ENCODE results near the gene MKNK2. TPM values are rescaled to one million over a fixed set of nuclear protein-coding genes. Genes with fewer than 3 reads are reported as not detected.

Gene MKNK2
- total RNA-seq, 3 donors from 2014 or later (not counting 1 experiment from before 2014, with no cell fraction given) = 259 to 389 (median 322) TPM

DNA sequence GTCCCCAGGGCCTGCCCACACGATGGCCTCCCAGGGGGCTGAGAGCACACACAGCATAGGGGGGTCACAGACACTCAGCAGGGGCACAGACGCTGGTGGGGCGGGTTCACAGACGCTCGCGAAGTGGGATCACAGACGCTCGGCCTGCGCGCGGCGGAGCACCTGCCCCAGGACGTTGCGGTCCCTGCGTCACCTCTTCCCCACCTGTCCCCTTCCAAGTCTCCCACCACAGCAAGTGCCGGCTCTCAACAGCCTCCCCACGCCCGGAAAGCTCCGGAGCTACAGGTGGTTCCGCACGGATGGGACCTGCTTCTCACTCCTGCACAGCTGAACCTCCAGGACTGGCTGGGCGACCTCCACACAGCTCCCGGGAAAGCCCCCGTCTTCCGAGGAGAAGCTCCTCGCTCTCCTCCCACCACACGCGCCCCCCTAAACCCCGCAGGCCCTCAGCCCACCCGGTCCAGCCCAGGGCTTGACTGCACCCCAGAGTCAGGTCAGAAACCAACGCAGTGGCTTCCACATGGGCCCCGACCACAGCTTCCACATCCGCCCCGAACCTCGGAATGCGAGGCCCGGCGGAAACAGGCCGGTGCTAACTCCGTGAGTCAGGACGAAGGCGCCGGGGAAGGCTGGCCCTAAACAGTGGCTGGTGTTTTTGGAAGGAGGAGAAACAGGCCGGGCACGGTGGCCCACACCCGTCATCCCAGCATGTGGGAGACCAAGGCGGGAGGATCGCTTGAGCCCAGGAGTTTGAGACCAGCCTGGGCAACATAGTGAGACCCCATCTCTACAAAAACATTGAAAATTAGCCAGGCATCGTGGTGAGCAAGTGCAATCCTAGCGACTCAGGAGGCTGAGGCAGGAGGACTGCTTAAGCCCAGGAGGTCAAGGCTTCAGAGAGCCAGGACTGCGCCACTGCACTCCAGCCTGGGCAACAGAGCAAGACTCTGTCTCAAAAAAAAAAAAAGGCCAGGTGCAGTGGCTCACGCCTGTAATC lies 52.0 kb downstream of the MKNK2 start:
- H3K36me3 Mint-ChIP-seq = no peaks in the 10 kb centered on the region
- H3K36me3 ChIP-seq (ENCODE audit: control insufficient read depth, insufficient read depth, low read length) = peaks cover 3% of the 10 kb centered on the region
- no peak for ATAC-seq
- H3K27ac Mint-ChIP-seq = no peak overlapping the region
- WGBS (ENCODE audit: insufficient coverage) = 87% methylated on average over 52 of the region's 52 CpGs
- H3K4me1 Mint-ChIP-seq = peaks cover 0 to 8% of the 10 kb centered on the region in 2 donors
- H3K4me3 Mint-ChIP-seq = no peak overlapping the region
- H3K27ac ChIP-seq (ENCODE audit: low read length) = no peak overlapping the region
- no peaks in the 10 kb centered on the region for H3K27me3 ChIP-seq (ENCODE audit: control insufficient read depth, insufficient read depth, low read length)
- H3K4me3 ChIP-seq (ENCODE audit: low read length) = no peak overlapping the region
- H3K9me3 Mint-ChIP-seq = no peaks in the 10 kb centered on the region
- no peaks in the 10 kb centered on the region for H3K4me1 ChIP-seq (ENCODE audit: control insufficient read depth, insufficient read depth, low read length)
- no peak for DNase-seq
- no peaks in the 10 kb centered on the region for H3K9me3 ChIP-seq (ENCODE audit: control insufficient read depth, insufficient read depth, low read length)
- TF ChIP-seq, protein P1, sequence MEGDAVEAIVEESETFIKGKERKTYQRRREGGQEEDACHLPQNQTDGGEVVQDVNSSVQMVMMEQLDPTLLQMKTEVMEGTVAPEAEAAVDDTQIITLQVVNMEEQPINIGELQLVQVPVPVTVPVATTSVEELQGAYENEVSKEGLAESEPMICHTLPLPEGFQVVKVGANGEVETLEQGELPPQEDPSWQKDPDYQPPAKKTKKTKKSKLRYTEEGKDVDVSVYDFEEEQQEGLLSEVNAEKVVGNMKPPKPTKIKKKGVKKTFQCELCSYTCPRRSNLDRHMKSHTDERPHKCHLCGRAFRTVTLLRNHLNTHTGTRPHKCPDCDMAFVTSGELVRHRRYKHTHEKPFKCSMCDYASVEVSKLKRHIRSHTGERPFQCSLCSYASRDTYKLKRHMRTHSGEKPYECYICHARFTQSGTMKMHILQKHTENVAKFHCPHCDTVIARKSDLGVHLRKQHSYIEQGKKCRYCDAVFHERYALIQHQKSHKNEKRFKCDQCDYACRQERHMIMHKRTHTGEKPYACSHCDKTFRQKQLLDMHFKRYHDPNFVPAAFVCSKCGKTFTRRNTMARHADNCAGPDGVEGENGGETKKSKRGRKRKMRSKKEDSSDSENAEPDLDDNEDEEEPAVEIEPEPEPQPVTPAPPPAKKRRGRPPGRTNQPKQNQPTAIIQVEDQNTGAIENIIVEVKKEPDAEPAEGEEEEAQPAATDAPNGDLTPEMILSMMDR (IDR thresholded peaks at IDR 0.05) = no peak
- intact Hi-C loops (cut with micrococcal nuclease) = no loop called here
- H3K27me3 Mint-ChIP-seq (ENCODE audit: low read depth in 2 of 2) = no peaks in the 10 kb centered on the region

DNA sequence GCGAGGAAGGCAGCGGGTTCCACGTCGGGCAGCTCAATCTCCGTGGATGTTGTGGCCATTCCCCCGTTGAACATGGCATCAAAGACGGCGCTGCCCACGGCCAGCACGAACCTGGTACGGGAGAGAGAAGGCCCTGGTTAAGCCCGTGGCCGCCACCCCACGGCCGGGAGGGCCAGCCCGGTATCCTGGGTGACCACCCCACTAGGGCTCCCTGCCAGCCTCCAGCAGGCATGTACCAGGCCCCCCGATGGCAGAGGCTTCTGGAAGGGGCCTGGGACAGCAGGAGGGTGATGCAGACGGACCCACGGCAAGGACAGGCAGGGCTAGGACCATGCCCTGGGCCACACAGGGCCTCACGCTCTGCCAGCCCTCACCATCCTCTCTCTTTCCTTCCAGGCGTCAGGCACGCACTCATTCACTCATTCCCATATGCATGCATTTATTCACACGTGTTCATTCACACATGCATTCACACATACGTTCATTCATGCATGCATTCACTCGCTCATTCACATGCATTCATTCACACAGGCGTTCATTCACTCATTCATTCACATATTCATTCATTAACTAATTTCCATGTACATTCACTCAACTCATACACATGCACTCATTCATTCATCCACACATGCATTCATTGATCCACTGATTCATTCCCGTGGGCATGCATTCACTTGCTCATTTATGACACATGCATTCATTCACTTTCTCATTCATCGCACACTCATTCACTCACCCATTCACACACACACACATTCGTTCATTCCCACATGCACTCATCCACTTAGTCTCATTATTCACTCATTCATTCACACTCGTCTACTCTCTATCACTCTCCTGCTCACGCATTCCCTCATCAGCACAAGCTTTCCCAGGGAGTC lies 53.5 kb downstream of the MKNK2 start:
- Mint-ChIP-seq H3K4me1 (peaks cover 0 to 8% of the 10 kb centered on the region in 2 donors), H3K9me3 (no peaks in the 10 kb centered on the region), H3K27me3 (ENCODE audit: low read depth in 2 of 2) (no peaks in the 10 kb centered on the region), H3K27ac (no peak overlapping the region), H3K4me3 (no peak overlapping the region), H3K36me3 (no peaks in the 10 kb centered on the region)
- DNase-seq (no peak), ATAC-seq (no peak)
- H3K36me3 ChIP-seq (ENCODE audit: control insufficient read depth, insufficient read depth, low read length) = peaks cover 3% of the 10 kb centered on the region
- no peak overlapping the region for H3K4me3 ChIP-seq (ENCODE audit: low read length)
- TF ChIP-seq, protein P1 (IDR thresholded peaks at IDR 0.05) = no peak
- no peak overlapping the region for H3K27ac ChIP-seq (ENCODE audit: low read length)
- no peaks in the 10 kb centered on the region for H3K9me3 ChIP-seq (ENCODE audit: control insufficient read depth, insufficient read depth, low read length)
- H3K27me3 ChIP-seq (ENCODE audit: control insufficient read depth, insufficient read depth, low read length) = no peaks in the 10 kb centered on the region
- WGBS (ENCODE audit: insufficient coverage) = 96% methylated on average over 31 of the region's 31 CpGs
- no peaks in the 10 kb centered on the region for H3K4me1 ChIP-seq (ENCODE audit: control insufficient read depth, insufficient read depth, low read length)
- intact Hi-C loops (cut with micrococcal nuclease) = no loop called here

DNA sequence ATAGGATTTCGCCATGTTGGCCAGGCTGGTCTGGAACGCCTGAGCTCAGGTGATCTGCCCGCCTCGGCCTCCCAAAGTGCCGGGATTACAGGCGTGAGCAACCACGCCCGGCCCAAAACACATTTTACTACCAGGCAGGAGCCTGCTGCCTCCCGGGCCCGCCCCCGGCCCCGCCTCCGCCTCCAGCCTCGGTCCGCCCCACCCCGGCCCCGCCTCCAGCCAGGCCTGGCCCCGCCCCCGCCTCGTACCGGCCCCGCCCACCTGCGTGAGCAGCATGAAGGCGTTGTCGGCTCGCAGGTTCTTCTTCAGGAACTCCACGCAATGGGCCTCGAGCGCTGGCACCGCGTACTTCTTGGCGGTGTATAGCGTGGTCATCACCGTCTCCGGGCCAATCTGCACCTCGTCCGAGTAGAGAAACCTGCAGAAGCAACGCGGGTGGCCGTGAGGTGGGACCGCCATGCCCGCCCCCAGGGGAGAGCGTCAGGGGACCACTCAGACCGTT lies 58.2 kb downstream of the MKNK2 start:
- no peaks in the 10 kb centered on the region for H3K9me3 Mint-ChIP-seq
- no peaks in the 10 kb centered on the region for H3K36me3 Mint-ChIP-seq
- TF ChIP-seq, protein P1 (IDR thresholded peaks at IDR 0.05) = no peak

More for the DNA sequence above, 58.2 kb downstream of the MKNK2 start:
- Mint-ChIP-seq H3K4me3 (no peak overlapping the region), H3K4me1 (peaks cover 0 to 3% of the 10 kb centered on the region in 2 donors), H3K27ac (no peak overlapping the region), H3K27me3 (ENCODE audit: low read depth in 2 of 2) (no peaks in the 10 kb centered on the region)
- ATAC-seq (no peak), DNase-seq (peak in 1 of 2 donors; percentile 49)
- Histone ChIP-seq H3K27ac (ENCODE audit: low read length) (no peak overlapping the region), H3K36me3 (ENCODE audit: control insufficient read depth, insufficient read depth, low read length) (peaks cover 28% of the 10 kb centered on the region), H3K27me3 (ENCODE audit: control insufficient read depth, insufficient read depth, low read length) (no peaks in the 10 kb centered on the region), H3K4me1 (ENCODE audit: control insufficient read depth, insufficient read depth, low read length) (no peaks in the 10 kb centered on the region), H3K4me3 (ENCODE audit: low read length) (no peak overlapping the region), H3K9me3 (ENCODE audit: control insufficient read depth, insufficient read depth, low read length) (no peaks in the 10 kb centered on the region)
- intact Hi-C loops (cut with micrococcal nuclease) = no loop called here
- WGBS (ENCODE audit: insufficient coverage) = 94% methylated on average over 43 of the region's 44 CpGs
